Measurements from ENCODE around the gene ID2.

The ID2 gene

DNA sequence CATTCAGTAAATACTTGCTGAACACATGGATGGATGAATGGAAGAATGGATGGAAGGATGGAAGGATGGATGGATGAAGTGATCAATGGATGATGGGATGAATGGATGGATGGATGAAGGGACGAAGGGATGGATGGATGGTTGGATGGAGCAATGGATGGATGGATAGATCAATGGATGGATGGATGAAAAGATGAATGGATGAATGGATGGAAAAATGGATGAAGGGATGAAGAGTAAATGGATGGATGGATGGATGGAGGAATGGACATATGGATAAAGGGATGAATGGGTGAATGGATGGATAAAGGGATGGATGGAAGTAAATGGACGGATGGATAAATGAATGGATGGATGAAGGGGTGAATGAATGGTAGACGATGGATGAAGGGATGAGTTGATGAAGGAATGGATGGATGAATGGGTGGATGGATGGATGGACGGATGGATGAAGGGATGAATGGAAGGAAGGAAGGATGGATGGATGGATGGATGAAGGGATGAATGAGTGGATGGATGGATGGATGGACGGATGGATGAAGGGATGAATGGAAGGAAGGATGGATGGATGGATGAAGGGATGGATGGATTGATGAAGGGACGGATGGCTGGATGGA lies 13.9 kb upstream of the ID2 start:
- Histone ChIP-seq H4K20me1 (ENCODE audit: insufficient read depth) (no peaks in the 10 kb centered on the region), H3K27me3 (ENCODE audit: insufficient read depth, low read depth) (no peaks in the 10 kb centered on the region), H3K9ac (no peak overlapping the region), H3K4me3 (IDR thresholded peaks at IDR 0.05; ENCODE audit: insufficient read depth, low read depth, low read length) (no peak overlapping the region), H3K4me2 (no peak overlapping the region), H2AFZ (ENCODE audit: low read depth) (no peak overlapping the region), H3K79me2 (ENCODE audit: insufficient read depth, low read depth) (no peaks in the 10 kb centered on the region), H3K4me1 (ENCODE audit: low read depth, poor library complexity, severe bottlenecking) (no peaks in the 10 kb centered on the region), H3K36me3 (ENCODE audit: insufficient read depth) (no peaks in the 10 kb centered on the region), H3K27ac (no peak overlapping the region)
- TF ChIP-seq, protein P1, sequence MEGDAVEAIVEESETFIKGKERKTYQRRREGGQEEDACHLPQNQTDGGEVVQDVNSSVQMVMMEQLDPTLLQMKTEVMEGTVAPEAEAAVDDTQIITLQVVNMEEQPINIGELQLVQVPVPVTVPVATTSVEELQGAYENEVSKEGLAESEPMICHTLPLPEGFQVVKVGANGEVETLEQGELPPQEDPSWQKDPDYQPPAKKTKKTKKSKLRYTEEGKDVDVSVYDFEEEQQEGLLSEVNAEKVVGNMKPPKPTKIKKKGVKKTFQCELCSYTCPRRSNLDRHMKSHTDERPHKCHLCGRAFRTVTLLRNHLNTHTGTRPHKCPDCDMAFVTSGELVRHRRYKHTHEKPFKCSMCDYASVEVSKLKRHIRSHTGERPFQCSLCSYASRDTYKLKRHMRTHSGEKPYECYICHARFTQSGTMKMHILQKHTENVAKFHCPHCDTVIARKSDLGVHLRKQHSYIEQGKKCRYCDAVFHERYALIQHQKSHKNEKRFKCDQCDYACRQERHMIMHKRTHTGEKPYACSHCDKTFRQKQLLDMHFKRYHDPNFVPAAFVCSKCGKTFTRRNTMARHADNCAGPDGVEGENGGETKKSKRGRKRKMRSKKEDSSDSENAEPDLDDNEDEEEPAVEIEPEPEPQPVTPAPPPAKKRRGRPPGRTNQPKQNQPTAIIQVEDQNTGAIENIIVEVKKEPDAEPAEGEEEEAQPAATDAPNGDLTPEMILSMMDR (conservative IDR thresholded peaks at IDR 0.05; ENCODE audit: low read depth, low read length), result no peak

DNA sequence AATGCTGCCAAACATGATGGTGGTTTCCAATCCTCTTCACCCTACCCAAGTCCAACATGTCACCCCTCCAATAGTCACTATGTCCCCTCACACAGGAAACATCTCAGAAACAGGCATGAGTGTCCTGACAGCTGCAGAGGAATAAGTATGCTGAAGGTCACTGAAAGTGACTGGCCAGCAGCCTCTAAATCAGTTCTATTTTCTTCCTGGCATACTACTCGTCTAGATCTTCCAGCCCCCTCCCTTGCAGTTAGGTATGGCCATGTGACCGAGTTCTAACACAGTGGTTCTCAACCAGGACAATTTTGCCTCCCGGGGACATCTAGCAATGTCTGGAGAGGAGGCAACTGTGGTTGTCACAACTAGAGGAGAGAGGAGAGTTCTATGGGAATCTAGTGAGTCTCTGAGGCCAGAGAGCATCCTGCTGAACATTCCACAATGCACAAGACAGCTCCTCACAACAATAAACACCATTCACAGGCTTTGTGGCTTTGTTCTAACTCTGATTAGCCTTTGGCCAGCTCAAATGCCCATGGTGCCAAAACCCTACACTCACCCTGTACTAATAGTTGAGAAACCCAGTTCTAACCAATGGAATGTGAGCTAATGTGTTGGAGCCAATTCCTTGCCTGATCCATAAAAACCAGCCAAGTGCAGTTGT lies 12.6 kb upstream of the ID2 start:
- Histone ChIP-seq H3K4me3 (IDR thresholded peaks at IDR 0.05; ENCODE audit: insufficient read depth, low read depth, low read length) (no peak overlapping the region), H3K4me2 (no peak overlapping the region), H2AFZ (ENCODE audit: low read depth) (no peak overlapping the region)

DNA sequence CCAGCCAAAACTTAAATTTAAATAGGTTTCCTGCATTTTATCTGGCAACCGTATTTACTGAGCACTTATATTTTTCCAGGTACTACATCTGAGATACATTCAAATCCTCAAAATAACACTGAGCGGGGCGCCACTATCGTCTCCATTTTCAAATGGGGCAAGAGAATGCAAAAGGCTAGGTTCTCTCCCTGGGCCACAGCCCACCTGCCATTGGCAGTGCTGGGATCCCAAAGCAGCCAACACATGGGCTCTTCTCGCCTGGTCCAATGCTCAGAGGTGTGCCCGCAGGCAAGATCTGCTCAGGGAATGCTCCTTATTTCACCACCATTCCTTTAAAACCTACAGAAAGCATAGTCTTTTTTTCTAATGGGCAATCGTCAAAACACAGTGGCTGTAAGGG lies 11.3 kb upstream of the ID2 start:
- H4K20me1 ChIP-seq (ENCODE audit: insufficient read depth), result no peaks in the 10 kb centered on the region
- H3K27me3 ChIP-seq (ENCODE audit: insufficient read depth, low read depth), result no peaks in the 10 kb centered on the region
- no peak overlapping the region for H2AFZ ChIP-seq (ENCODE audit: low read depth)
- H3K9ac ChIP-seq, result no peak overlapping the region
- TF ChIP-seq, protein P1 (conservative IDR thresholded peaks at IDR 0.05; ENCODE audit: low read depth, low read length), result no peak
- H3K36me3 ChIP-seq (ENCODE audit: insufficient read depth), result no peaks in the 10 kb centered on the region
- no peaks in the 10 kb centered on the region for H3K4me1 ChIP-seq (ENCODE audit: low read depth, poor library complexity, severe bottlenecking)
- H3K4me3 ChIP-seq (IDR thresholded peaks at IDR 0.05; ENCODE audit: insufficient read depth, low read depth, low read length), result no peak overlapping the region
- no peaks in the 10 kb centered on the region for H3K79me2 ChIP-seq (ENCODE audit: insufficient read depth, low read depth)
- H3K27ac ChIP-seq, result no peak overlapping the region
- H3K4me2 ChIP-seq, result no peak overlapping the region

More for the DNA sequence above, 12.6 kb upstream of the ID2 start:
- Histone ChIP-seq H3K27me3 (ENCODE audit: insufficient read depth, low read depth) (no peaks in the 10 kb centered on the region), H3K9ac (no peak overlapping the region), H3K36me3 (ENCODE audit: insufficient read depth) (no peaks in the 10 kb centered on the region), H3K27ac (no peak overlapping the region), H4K20me1 (ENCODE audit: insufficient read depth) (no peaks in the 10 kb centered on the region), H3K79me2 (ENCODE audit: insufficient read depth, low read depth) (no peaks in the 10 kb centered on the region), H3K4me1 (ENCODE audit: low read depth, poor library complexity, severe bottlenecking) (no peaks in the 10 kb centered on the region)
- TF ChIP-seq, protein P1 (conservative IDR thresholded peaks at IDR 0.05; ENCODE audit: low read depth, low read length), result no peak

DNA sequence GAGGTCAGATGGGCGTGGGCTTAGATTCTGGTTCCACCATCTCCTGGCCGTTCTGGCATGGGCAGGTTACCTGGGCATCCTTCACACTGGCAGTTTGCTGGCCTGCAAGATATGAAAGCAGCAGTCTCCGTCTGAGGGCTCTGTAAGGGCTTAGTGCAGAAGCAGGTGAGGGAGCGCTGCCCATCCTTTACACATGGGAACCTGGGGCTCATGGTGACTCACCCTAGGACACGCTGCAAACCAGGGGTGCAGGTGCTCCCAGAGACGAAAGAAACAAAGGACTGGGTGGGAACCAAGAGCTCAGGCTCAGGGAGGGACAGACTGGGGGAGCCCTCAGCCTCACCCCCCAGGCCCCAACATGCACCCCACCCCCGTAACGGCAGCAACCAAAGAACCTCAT lies 10.7 kb upstream of the ID2 start:
- TF ChIP-seq, protein P1 (conservative IDR thresholded peaks at IDR 0.05; ENCODE audit: low read depth, low read length), result no peak
- no peak overlapping the region for H3K27ac ChIP-seq
- no peak overlapping the region for H2AFZ ChIP-seq (ENCODE audit: low read depth)
- H3K27me3 ChIP-seq (ENCODE audit: insufficient read depth, low read depth), result no peaks in the 10 kb centered on the region
- no peaks in the 10 kb centered on the region for H4K20me1 ChIP-seq (ENCODE audit: insufficient read depth)
- no peak overlapping the region for H3K4me3 ChIP-seq (IDR thresholded peaks at IDR 0.05; ENCODE audit: insufficient read depth, low read depth, low read length)
- no peaks in the 10 kb centered on the region for H3K4me1 ChIP-seq (ENCODE audit: low read depth, poor library complexity, severe bottlenecking)
- H3K9ac ChIP-seq, result no peak overlapping the region
- H3K79me2 ChIP-seq (ENCODE audit: insufficient read depth, low read depth), result no peaks in the 10 kb centered on the region
- H3K36me3 ChIP-seq (ENCODE audit: insufficient read depth), result no peaks in the 10 kb centered on the region
- H3K4me2 ChIP-seq, result no peak overlapping the region
